Measurements from ENCODE around the gene CAPRIN2. TPM values are rescaled to one million over a fixed set of nuclear protein-coding genes. Genes with fewer than 3 reads are reported as not detected.

The CAPRIN2 gene
- total and polyA plus RNA-seq, 2 experiments from 2014 or later = 36.5 to 41.3 TPM

DNA sequence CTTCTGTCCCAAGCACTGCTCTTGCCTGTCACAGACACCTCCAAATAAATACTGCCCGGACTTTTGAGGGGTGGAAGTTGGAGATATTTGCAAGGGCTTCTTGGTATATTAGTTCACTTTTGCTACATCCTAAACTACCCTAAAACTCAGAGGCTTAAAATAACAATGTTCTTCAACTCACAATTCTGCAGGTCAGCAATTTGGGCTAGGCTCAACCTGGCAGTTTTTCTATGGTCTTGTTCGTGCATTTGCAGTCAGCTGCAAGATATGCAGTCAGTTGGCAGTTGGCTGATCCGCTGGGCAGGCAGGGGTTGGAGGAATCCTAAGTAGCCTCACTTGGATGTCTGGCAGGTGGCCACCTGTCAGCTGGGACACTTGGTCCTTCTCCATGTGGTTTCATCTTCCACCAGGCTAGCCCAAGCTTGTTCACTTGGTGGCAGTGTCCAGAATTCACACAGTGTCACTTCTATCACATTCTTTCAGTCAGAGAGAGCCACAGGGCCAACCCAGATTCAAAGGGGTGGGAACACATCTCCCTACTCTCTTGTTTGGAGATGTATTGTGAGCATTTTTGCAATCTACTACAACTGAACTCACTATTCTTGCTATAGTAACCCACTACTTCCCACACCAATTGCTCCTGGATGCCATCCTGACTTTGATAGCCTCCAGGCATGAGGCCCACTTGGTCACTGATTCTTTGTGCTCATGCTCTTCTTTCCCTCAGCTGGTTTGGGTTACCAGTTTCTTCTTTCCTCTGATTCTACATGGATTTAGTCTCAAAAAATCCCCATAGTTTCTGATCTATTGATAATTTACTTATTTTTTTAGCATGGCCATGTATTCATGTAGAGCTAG, 27.8 kb upstream of the CAPRIN2 start (continued):
- no peak for TF ChIP-seq EZH2phosphoT487 (IDR thresholded peaks at IDR 0.05; ENCODE audit: unreplicated experiment)
- TF ChIP-seq, protein P1, sequence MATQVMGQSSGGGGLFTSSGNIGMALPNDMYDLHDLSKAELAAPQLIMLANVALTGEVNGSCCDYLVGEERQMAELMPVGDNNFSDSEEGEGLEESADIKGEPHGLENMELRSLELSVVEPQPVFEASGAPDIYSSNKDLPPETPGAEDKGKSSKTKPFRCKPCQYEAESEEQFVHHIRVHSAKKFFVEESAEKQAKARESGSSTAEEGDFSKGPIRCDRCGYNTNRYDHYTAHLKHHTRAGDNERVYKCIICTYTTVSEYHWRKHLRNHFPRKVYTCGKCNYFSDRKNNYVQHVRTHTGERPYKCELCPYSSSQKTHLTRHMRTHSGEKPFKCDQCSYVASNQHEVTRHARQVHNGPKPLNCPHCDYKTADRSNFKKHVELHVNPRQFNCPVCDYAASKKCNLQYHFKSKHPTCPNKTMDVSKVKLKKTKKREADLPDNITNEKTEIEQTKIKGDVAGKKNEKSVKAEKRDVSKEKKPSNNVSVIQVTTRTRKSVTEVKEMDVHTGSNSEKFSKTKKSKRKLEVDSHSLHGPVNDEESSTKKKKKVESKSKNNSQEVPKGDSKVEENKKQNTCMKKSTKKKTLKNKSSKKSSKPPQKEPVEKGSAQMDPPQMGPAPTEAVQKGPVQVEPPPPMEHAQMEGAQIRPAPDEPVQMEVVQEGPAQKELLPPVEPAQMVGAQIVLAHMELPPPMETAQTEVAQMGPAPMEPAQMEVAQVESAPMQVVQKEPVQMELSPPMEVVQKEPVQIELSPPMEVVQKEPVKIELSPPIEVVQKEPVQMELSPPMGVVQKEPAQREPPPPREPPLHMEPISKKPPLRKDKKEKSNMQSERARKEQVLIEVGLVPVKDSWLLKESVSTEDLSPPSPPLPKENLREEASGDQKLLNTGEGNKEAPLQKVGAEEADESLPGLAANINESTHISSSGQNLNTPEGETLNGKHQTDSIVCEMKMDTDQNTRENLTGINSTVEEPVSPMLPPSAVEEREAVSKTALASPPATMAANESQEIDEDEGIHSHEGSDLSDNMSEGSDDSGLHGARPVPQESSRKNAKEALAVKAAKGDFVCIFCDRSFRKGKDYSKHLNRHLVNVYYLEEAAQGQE (IDR thresholded peaks at IDR 0.05; ENCODE audit: unreplicated experiment) = no peak
- no peak for TF ChIP-seq ZNF331 (CRISPR knock-in tag; IDR thresholded peaks at IDR 0.05; ENCODE audit: low read depth)
- TF ChIP-seq, protein P2, sequence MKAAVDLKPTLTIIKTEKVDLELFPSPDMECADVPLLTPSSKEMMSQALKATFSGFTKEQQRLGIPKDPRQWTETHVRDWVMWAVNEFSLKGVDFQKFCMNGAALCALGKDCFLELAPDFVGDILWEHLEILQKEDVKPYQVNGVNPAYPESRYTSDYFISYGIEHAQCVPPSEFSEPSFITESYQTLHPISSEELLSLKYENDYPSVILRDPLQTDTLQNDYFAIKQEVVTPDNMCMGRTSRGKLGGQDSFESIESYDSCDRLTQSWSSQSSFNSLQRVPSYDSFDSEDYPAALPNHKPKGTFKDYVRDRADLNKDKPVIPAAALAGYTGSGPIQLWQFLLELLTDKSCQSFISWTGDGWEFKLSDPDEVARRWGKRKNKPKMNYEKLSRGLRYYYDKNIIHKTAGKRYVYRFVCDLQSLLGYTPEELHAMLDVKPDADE (IDR thresholded peaks at IDR 0.05) = no peak
- no peak for TF ChIP-seq EZH2 (IDR thresholded peaks at IDR 0.05; ENCODE audit: low read depth, unreplicated experiment)
- TF ChIP-seq ZNF114 (CRISPR knock-in tag; IDR thresholded peaks at IDR 0.05) = no peak

DNA sequence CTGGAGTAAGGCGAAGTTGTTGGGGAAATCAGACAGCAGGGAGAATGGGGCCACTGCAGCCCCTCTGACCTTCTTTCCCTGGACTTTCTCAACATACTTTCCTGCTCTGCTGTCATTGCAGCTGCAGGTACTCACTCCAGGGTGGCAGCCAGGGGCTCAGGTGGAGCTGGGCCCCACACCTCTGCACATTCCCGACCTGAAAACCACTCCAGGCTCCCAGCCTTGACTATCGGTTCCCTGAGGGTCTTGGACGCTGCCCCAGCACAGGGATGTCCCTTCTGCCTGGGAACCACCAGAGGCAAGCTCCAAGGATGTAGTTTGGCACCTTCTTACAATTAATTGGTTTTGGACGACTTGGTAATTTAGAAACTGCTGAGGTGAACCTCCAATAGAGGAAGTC, 24.8 kb upstream of the CAPRIN2 start:
- DNase-seq (ENCODE audit: low spot score) = no peak
- Histone ChIP-seq H3K9me2 (ENCODE audit: insufficient read depth) (peaks cover 4% of the 10 kb centered on the region; the same call in 1 of the 2 replicates), H3K4me3 (no peak overlapping the region), H3F3A (replicated peaks; ENCODE audit: low read depth) (0 out of 2 replicates have a peak, but pooled peaks cover under 1% of the 10 kb centered on the region), H3K36me3 (ENCODE audit: insufficient read depth) (peaks cover 34% of the 10 kb centered on the region), H3K79me2 (replicated peaks; ENCODE audit: insufficient read depth) (no peaks in the 10 kb centered on the region), H4K20me1 (replicated peaks; ENCODE audit: insufficient read depth) (no peaks in the 10 kb centered on the region), H3K27me3 (ENCODE audit: insufficient read depth) (no peaks in the 10 kb centered on the region), H3K27ac (ENCODE audit: low read depth) (no peak overlapping the region), H3K4me2 (no peak overlapping the region), H3K4me1 (ENCODE audit: insufficient read depth) (peaks cover 4% of the 10 kb centered on the region; the same call in 1 of the 2 replicates), H2AFZ (no peak overlapping the region)
- H3K36me3 Mint-ChIP-seq (ENCODE audit: low read depth) = peaks cover 65% of the 10 kb centered on the region
- ATAC-seq = no peak
- no peak overlapping the region for H3K27ac Mint-ChIP-seq
- H3K9me3 Mint-ChIP-seq = peaks cover 79% of the 10 kb centered on the region
- peaks cover 5% of the 10 kb centered on the region for H3K27me3 Mint-ChIP-seq (ENCODE audit: insufficient read depth, low read depth, poor library complexity)
- H3K4me3 Mint-ChIP-seq = no peak overlapping the region
- H3K4me1 Mint-ChIP-seq = 0 out of 3 replicates have a peak, but pooled peaks cover 3% of the 10 kb centered on the region
- TF ChIP-seq STAT1 (IDR thresholded peaks at IDR 0.05; ENCODE audit: unreplicated experiment) (no peak), ZNF114 (CRISPR knock-in tag; IDR thresholded peaks at IDR 0.05) (no peak), NANOG (IDR thresholded peaks at IDR 0.05; ENCODE audit: borderline replicate concordance) (no peak), CREB1 (CRISPR knock-in tag; IDR thresholded peaks at IDR 0.05; ENCODE audit: low read depth) (no peak), POLR2AphosphoS5 (IDR thresholded peaks at IDR 0.05; ENCODE audit: low read depth) (no peak), EZH2 (IDR thresholded peaks at IDR 0.05; ENCODE audit: low read depth, unreplicated experiment) (no peak)
- TF ChIP-seq, protein P1 (IDR thresholded peaks at IDR 0.05; ENCODE audit: unreplicated experiment) = no peak
